ENCODE measurements around the gene VPS11. TPM values are rescaled to one million over a fixed set of nuclear protein-coding genes. Genes with fewer than 3 reads are reported as not detected.
A peak's percentile ranks its signal among the peaks of the same experiment; 100 is the strongest.

VPS11 gene
- total and polyA plus RNA-seq, 2 experiments from 2014 or later: 11.5 to 13.4 TPM

DNA sequence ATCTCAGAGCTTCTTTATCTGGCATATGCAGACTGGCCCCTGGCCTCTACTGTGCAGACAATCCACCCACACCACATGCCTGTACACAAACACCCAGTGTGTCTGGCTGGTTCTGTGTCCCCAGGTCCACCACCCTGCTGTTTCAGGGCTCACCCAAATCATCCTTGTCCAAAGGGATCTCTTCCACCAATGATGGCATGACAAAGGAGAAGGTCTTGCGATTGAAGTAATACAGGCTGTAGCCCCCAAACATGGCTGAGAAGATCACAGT, 38.6 kb upstream of the VPS11 start (continued):
- TF ChIP-seq, protein P1, sequence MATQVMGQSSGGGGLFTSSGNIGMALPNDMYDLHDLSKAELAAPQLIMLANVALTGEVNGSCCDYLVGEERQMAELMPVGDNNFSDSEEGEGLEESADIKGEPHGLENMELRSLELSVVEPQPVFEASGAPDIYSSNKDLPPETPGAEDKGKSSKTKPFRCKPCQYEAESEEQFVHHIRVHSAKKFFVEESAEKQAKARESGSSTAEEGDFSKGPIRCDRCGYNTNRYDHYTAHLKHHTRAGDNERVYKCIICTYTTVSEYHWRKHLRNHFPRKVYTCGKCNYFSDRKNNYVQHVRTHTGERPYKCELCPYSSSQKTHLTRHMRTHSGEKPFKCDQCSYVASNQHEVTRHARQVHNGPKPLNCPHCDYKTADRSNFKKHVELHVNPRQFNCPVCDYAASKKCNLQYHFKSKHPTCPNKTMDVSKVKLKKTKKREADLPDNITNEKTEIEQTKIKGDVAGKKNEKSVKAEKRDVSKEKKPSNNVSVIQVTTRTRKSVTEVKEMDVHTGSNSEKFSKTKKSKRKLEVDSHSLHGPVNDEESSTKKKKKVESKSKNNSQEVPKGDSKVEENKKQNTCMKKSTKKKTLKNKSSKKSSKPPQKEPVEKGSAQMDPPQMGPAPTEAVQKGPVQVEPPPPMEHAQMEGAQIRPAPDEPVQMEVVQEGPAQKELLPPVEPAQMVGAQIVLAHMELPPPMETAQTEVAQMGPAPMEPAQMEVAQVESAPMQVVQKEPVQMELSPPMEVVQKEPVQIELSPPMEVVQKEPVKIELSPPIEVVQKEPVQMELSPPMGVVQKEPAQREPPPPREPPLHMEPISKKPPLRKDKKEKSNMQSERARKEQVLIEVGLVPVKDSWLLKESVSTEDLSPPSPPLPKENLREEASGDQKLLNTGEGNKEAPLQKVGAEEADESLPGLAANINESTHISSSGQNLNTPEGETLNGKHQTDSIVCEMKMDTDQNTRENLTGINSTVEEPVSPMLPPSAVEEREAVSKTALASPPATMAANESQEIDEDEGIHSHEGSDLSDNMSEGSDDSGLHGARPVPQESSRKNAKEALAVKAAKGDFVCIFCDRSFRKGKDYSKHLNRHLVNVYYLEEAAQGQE (IDR thresholded peaks at IDR 0.05; ENCODE audit: unreplicated experiment): no peak

DNA sequence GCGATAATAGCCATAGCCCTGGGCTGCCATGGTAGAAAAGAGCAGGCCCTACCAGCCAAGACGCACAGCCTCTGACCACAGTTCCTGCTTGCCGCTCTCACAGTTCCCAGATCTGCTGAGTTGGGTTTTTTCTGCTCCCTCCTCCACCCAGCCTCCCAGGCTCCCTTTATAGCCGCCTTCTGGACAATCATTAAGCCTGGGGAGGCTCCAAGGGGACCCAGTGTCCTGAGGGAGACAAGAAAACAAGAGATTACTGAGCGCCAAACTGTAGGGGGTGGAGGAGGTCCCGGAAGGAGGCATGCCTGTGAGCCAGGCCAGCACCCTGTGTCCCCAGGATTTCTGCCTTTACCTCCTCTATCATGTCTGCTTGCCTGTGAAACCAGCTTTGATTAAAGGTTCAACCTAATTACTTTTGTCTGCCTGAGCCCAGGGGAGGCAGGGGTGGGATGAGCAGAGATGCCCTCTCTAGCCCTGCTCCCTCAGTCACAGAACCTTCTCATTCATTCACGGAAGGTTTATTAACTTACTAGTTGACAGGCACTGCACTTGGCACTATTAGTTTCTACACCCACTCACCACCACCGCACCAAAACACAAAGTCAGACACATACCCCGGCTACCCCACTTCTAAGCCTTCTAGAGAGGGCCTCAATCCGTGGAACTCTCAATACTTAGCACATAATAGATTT, 38.1 kb upstream of the VPS11 start:
- H4K20me1 ChIP-seq (replicated peaks; ENCODE audit: insufficient read depth): peaks cover 3% of the 10 kb centered on the region; the same call in 1 of the 2 replicates
- DNase-seq (ENCODE audit: low spot score) (no peak), ATAC-seq (peak; percentile 10)
- H3K27me3 Mint-ChIP-seq (ENCODE audit: insufficient read depth, low read depth, poor library complexity): peaks cover 28% of the 10 kb centered on the region
- peaks cover 8% of the 10 kb centered on the region for H3K79me2 ChIP-seq (replicated peaks; ENCODE audit: insufficient read depth)
- peak overlapping the region; percentile 91 for H3K4me3 ChIP-seq
- H3K27ac Mint-ChIP-seq: peak overlapping the region; percentile 32
- peaks cover 40% of the 10 kb centered on the region for H3K36me3 Mint-ChIP-seq (ENCODE audit: low read depth)
- peak overlapping the region; percentile 76 for H3K4me3 Mint-ChIP-seq
- no peaks in the 10 kb centered on the region; the same call in 2 of the 3 replicates for H3K9me3 Mint-ChIP-seq
- 0 out of 2 replicates have a peak overlapping the region, but pooled peaks have one; percentile 92 for H3K27ac ChIP-seq (ENCODE audit: low read depth)
- peak overlapping the region; percentile 98 for H3K4me2 ChIP-seq
- peaks cover 14% of the 10 kb centered on the region for H3K4me1 ChIP-seq (ENCODE audit: insufficient read depth)
- H3F3A ChIP-seq (replicated peaks; ENCODE audit: low read depth): peaks cover 28% of the 10 kb centered on the region
- peaks cover 28% of the 10 kb centered on the region for H3K4me1 Mint-ChIP-seq
- H2AFZ ChIP-seq: peak overlapping the region; percentile 91; the same call in 1 of the 2 replicates
- no peaks in the 10 kb centered on the region for H3K9me2 ChIP-seq (ENCODE audit: insufficient read depth)
- no peaks in the 10 kb centered on the region for H3K27me3 ChIP-seq (ENCODE audit: insufficient read depth)
- peaks cover under 1% of the 10 kb centered on the region; the same call in 1 of the 2 replicates for H3K36me3 ChIP-seq (ENCODE audit: insufficient read depth)
- TF ChIP-seq EZH2phosphoT487 (IDR thresholded peaks at IDR 0.05; ENCODE audit: unreplicated experiment) (no peak), NANOG (IDR thresholded peaks at IDR 0.05; ENCODE audit: borderline replicate concordance) (no peak), EZH2 (IDR thresholded peaks at IDR 0.05; ENCODE audit: low read depth, unreplicated experiment) (no peak), POLR2AphosphoS5 (IDR thresholded peaks at IDR 0.05; ENCODE audit: low read depth) (no peak), STAT1 (IDR thresholded peaks at IDR 0.05; ENCODE audit: unreplicated experiment) (no peak), ZNF331 (CRISPR knock-in tag; IDR thresholded peaks at IDR 0.05; ENCODE audit: low read depth) (no peak)
- TF ChIP-seq, protein P1 (IDR thresholded peaks at IDR 0.05; ENCODE audit: unreplicated experiment): no peak
- TF ChIP-seq, protein P2, sequence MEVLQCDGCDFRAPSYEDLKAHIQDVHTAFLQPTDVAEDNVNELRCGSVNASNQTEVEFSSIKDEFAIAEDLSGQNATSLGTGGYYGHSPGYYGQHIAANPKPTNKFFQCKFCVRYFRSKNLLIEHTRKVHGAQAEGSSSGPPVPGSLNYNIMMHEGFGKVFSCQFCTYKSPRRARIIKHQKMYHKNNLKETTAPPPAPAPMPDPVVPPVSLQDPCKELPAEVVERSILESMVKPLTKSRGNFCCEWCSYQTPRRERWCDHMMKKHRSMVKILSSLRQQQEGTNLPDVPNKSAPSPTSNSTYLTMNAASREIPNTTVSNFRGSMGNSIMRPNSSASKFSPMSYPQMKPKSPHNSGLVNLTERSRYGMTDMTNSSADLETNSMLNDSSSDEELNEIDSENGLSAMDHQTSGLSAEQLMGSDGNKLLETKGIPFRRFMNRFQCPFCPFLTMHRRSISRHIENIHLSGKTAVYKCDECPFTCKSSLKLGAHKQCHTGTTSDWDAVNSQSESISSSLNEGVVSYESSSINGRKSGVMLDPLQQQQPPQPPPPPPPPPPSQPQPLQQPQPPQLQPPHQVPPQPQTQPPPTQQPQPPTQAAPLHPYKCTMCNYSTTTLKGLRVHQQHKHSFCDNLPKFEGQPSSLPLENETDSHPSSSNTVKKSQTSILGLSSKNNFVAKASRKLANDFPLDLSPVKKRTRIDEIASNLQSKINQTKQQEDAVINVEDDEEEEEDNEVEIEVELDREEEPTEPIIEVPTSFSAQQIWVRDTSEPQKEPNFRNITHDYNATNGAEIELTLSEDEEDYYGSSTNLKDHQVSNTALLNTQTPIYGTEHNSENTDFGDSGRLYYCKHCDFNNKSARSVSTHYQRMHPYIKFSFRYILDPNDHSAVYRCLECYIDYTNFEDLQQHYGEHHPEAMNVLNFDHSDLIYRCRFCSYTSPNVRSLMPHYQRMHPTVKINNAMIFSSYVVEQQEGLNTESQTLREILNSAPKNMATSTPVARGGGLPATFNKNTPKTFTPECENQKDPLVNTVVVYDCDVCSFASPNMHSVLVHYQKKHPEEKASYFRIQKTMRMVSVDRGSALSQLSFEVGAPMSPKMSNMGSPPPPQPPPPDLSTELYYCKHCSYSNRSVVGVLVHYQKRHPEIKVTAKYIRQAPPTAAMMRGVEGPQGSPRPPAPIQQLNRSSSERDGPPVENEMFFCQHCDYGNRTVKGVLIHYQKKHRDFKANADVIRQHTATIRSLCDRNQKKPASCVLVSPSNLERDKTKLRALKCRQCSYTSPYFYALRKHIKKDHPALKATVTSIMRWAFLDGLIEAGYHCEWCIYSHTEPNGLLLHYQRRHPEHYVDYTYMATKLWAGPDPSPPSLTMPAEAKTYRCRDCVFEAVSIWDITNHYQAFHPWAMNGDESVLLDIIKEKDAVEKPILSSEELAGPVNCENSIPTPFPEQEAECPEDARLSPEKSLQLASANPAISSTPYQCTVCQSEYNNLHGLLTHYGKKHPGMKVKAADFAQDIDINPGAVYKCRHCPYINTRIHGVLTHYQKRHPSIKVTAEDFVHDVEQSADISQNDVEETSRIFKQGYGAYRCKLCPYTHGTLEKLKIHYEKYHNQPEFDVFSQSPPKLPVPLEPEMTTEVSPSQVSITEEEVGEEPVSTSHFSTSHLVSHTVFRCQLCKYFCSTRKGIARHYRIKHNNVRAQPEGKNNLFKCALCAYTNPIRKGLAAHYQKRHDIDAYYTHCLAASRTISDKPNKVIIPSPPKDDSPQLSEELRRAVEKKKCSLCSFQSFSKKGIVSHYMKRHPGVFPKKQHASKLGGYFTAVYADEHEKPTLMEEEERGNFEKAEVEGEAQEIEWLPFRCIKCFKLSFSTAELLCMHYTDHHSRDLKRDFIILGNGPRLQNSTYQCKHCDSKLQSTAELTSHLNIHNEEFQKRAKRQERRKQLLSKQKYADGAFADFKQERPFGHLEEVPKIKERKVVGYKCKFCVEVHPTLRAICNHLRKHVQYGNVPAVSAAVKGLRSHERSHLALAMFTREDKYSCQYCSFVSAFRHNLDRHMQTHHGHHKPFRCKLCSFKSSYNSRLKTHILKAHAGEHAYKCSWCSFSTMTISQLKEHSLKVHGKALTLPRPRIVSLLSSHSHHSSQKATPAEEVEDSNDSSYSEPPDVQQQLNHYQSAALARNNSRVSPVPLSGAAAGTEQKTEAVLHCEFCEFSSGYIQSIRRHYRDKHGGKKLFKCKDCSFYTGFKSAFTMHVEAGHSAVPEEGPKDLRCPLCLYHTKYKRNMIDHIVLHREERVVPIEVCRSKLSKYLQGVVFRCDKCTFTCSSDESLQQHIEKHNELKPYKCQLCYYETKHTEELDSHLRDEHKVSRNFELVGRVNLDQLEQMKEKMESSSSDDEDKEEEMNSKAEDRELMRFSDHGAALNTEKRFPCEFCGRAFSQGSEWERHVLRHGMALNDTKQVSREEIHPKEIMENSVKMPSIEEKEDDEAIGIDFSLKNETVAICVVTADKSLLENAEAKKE (CRISPR knock-in tag; IDR thresholded peaks at IDR 0.05): no peak
- TF ChIP-seq, protein P3, sequence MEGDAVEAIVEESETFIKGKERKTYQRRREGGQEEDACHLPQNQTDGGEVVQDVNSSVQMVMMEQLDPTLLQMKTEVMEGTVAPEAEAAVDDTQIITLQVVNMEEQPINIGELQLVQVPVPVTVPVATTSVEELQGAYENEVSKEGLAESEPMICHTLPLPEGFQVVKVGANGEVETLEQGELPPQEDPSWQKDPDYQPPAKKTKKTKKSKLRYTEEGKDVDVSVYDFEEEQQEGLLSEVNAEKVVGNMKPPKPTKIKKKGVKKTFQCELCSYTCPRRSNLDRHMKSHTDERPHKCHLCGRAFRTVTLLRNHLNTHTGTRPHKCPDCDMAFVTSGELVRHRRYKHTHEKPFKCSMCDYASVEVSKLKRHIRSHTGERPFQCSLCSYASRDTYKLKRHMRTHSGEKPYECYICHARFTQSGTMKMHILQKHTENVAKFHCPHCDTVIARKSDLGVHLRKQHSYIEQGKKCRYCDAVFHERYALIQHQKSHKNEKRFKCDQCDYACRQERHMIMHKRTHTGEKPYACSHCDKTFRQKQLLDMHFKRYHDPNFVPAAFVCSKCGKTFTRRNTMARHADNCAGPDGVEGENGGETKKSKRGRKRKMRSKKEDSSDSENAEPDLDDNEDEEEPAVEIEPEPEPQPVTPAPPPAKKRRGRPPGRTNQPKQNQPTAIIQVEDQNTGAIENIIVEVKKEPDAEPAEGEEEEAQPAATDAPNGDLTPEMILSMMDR (conservative IDR thresholded peaks at IDR 0.05; ENCODE audit: low read depth in 2 of 2): no peak

All from GM23338 (cell line).